ENCODE results near the gene AGAP1. TPM values are rescaled to one million over a fixed set of nuclear protein-coding genes. Genes with fewer than 3 reads are reported as not detected.

Gene AGAP1
- total and polyA plus RNA-seq, 9 donors, result 5.7 to 32.2 (median 20.2) TPM

DNA sequence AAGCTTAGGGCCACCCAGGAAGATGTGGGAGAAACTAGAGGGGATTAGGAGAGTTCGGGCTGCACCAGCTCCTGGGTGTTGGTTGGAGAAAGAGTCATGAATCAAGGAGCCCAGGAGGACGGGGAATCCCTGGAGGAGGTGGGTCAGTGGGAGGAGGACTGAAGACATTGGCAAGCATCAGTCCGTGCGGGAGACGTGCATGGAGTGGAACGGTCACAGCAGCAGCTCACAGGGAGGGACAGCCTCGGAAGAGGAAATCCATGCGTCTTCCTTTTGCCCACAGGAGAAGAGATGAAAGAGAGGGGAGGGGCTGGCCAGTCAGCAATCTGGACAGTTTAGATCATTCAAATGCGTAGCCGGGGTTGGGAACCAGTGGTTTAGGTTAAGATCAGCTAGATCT, 495.7 kb downstream of the AGAP1 start:
- WGBS, 3 donors, result 90 to 95% (median 91%) methylated on average over 10 of the region's 10 CpGs
- intact Hi-C loops (cut with DNase I), result no loop called here

DNA sequence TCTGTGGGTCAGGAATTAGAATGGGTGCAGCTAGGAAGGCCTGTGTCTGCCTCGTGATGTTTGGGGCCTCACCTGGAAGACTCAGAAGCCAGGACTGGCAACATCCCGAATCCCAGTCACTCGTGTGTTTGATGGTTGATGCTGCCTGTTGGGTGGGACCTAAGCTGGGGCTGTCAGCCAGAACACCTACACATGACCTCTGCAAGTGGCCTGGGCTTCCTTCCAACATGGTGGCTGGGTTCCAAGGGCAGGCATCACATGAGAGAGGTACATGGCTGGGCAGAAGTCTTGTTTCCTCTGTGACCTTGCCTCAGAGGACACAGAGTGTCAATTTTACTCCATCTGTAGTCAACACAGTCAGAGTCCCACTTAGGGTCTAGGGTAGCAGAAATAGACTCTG, 496.5 kb downstream of the AGAP1 start:
- Histone ChIP-seq H3K36me3 (no peaks in the 10 kb centered on the region), H3K4me3 (no peak overlapping the region), H3K9me3 (no peaks in the 10 kb centered on the region), H3K27ac (no peak overlapping the region), H3K27me3 (no peaks in the 10 kb centered on the region), H3K4me1 (ENCODE audit: insufficient read depth) (no peaks in the 10 kb centered on the region)
- TF ChIP-seq CTCF (IDR thresholded peaks at IDR 0.05) (no peak), POLR2A (IDR thresholded peaks at IDR 0.05) (no peak), EP300 (IDR thresholded peaks at IDR 0.05) (no peak)
- intact Hi-C loops (cut with DNase I), result no loop called here
- WGBS, 3 donors, result 76 to 83% (median 80%) methylated on average over 3 of the region's 3 CpGs
- no peak for DNase-seq

More for the DNA sequence above, 495.7 kb downstream of the AGAP1 start:
- Histone ChIP-seq H3K27ac (no peak overlapping the region), H3K4me3 (no peak overlapping the region), H3K9me3 (no peaks in the 10 kb centered on the region), H3K36me3 (no peaks in the 10 kb centered on the region), H3K27me3 (no peaks in the 10 kb centered on the region), H3K4me1 (ENCODE audit: insufficient read depth) (no peaks in the 10 kb centered on the region)
- no peak for TF ChIP-seq POLR2A (IDR thresholded peaks at IDR 0.05)
- no peak for TF ChIP-seq EP300 (IDR thresholded peaks at IDR 0.05)
- no peak for TF ChIP-seq CTCF (IDR thresholded peaks at IDR 0.05)
- no peak for DNase-seq

DNA sequence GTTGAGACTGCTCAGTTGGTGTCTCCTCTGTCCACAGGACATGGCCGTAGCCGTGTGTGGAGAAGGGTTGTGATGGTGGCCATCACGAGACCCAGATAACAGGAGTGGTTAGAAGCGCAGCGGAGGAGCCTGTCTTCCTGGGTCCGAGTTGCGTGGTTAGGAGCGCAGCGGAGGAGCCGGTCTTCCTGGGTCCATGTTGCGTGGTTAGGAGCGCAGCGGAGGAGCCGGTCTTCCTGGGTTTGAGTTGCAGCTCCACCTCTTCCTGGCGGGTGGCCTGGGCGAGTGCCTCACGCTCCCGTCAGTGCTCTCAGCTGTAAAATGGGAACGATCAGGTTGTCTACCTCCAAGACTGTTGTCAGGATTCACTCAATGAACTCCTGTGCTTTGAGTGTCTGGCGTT, 498.2 kb downstream of the AGAP1 start:
- H3K36me3 ChIP-seq, result no peaks in the 10 kb centered on the region
- 94 to 97% (median 96%) methylated on average over 20 of the region's 20 CpGs for WGBS, 3 donors
- no peaks in the 10 kb centered on the region for H3K27me3 ChIP-seq
- H3K4me1 ChIP-seq (ENCODE audit: insufficient read depth), result no peaks in the 10 kb centered on the region
- no peak overlapping the region for H3K27ac ChIP-seq
- TF ChIP-seq CTCF (IDR thresholded peaks at IDR 0.05), result no peak
- no peak for TF ChIP-seq EP300 (IDR thresholded peaks at IDR 0.05)
- TF ChIP-seq POLR2A (IDR thresholded peaks at IDR 0.05), result no peak
- no peak overlapping the region for H3K4me3 ChIP-seq
- DNase-seq, result no peak
- no peaks in the 10 kb centered on the region for H3K9me3 ChIP-seq
- intact Hi-C loops (cut with DNase I), result no loop called here

DNA sequence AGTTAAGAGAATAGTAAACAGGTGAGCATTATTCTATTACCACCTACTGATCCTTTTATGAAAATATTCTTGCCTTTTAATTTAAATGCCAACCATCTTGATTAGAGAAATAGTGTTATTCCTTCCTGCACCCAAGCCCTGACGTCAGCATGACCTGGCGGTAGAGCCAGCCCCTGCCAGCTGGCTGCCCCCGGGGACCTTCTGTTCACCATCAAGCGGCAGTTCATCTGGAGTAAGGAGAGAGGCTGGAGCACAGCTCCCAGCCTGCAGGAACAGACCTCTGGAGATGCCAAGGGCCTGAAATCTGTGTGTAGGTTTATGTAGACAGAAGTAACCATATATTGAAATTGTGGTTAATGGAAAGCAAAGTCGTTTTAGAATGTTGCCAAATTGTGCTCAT, 502.6 kb downstream of the AGAP1 start:
- Histone ChIP-seq H3K27me3 (no peaks in the 10 kb centered on the region), H3K9me3 (no peaks in the 10 kb centered on the region), H3K27ac (no peak overlapping the region), H3K4me3 (no peak overlapping the region), H3K4me1 (ENCODE audit: insufficient read depth) (no peaks in the 10 kb centered on the region), H3K36me3 (no peaks in the 10 kb centered on the region)
- TF ChIP-seq CTCF (IDR thresholded peaks at IDR 0.05), result no peak
- no peak for TF ChIP-seq POLR2A (IDR thresholded peaks at IDR 0.05)
- no peak for TF ChIP-seq EP300 (IDR thresholded peaks at IDR 0.05)
- 81 to 85% (median 84%) methylated on average over 5 of the region's 5 CpGs for WGBS, 3 donors
- intact Hi-C loops (cut with DNase I), result no loop called here
- DNase-seq, result no peak

DNA sequence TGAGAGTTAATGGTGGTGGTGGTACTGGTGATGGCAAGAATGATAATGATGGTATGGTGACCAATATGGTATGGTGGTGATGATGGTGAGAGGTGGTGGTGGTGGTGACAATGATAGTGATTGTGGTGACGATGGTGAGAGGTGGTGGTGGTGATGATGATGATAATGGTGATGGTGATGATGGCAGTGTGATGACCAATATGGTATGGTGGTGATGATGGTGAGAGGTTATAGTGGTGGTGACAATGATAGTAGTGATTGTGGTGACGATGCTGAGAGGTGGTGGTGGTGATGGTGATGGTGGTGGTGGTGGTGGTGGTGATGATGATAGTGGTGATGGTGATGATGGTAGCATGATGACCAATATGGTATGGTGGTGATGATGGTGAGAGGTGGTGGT, 505.2 kb downstream of the AGAP1 start:
- Histone ChIP-seq H3K9me3 (no peaks in the 10 kb centered on the region), H3K4me1 (ENCODE audit: insufficient read depth) (no peaks in the 10 kb centered on the region), H3K36me3 (no peaks in the 10 kb centered on the region), H3K27me3 (no peaks in the 10 kb centered on the region), H3K4me3 (no peak overlapping the region), H3K27ac (no peak overlapping the region)
- DNase-seq, result no peak
- no peak for TF ChIP-seq POLR2A (IDR thresholded peaks at IDR 0.05)
- no peak for TF ChIP-seq EP300 (IDR thresholded peaks at IDR 0.05)
- no peak for TF ChIP-seq CTCF (IDR thresholded peaks at IDR 0.05)
- intact Hi-C loops (cut with DNase I), result no loop called here
- 98 to 100% (median 99%) methylated on average over 2 of the region's 2 CpGs for WGBS, 3 donors
